Uterus (tissue), 4 donors: ENCODE data around the gene BTBD10. TPM values are rescaled to one million over a fixed set of nuclear protein-coding genes. Genes with fewer than 3 reads are reported as not detected.

Source experiments
- DNase-seq, 2 donors: peaks; one replicate each; pipeline ENCODE4 v3.0.0-alpha.2; 2019 to 2020
- H3K27ac ChIP-seq, 2 donors: fragments of 200-600 bp; sonication (generic); 1 replicate in 1 of 2; 2 replicates in 1 of 2; pipeline ENCODE4 v1.5.1; 2016 to 2018
- H3K27me3 ChIP-seq, 2 donors: fragments of 200-600 bp; sonication (generic); one replicate each; pipeline ENCODE4 v1.5.1; 2018 to 2019; ENCODE audit warnings: control low read depth in 1 of 2
- H3K36me3 ChIP-seq, 2 donors: fragments of 200-600 bp; sonication (generic); one replicate each; pipeline ENCODE4 v1.5.1; 2019; ENCODE audit warnings: control low read depth in 1 of 2
- H3K4me1 ChIP-seq, 2 donors: fragments of 200-600 bp; sonication (generic); one replicate each; pipeline ENCODE4 v1.5.1; 2018 to 2019; ENCODE audit warnings: control low read depth in 1 of 2
- H3K4me3 ChIP-seq, 2 donors: fragments of 200-600 bp; sonication (generic); 1 replicate in 1 of 2; 2 replicates in 1 of 2; pipeline ENCODE4 v1.5.1; 2018 to 2019; ENCODE audit warnings: mild to moderate bottlenecking in 1 of 2
- H3K9me3 ChIP-seq, 2 donors: fragments of 200-600 bp; sonication (generic); one replicate each; pipeline ENCODE4 v1.5.1; 2019; ENCODE audit warnings: control low read depth in 1 of 2
- POLR2A ChIP-seq, 2 donors: fragments of 450-650 bp; IDR thresholded peaks; one replicate each; pipeline ENCODE4 v1.6.1; 2016; ENCODE audit warnings: antibody characterized with exemption in 2 of 2, mild to moderate bottlenecking in 1 of 2, moderate library complexity in 1 of 2
- intact Hi-C: fragments of 100-400 bp; cut with DNase I; formaldehyde crosslinking; loops from one replicate; pipeline ENCODE4 v1.15.1; 2023; ENCODE audit warnings: low total_unique reads
- total RNA-seq, 4 donors: library from RNA; depleted of rRNA in 3 of 4; stranded (reverse); fragments of >200 nt in 3 of 4; gene quantifications; one replicate each; pipeline versions ENCODE4 v1.1.0 to v1.2.4, GENCODE V29; 2014 to 2023
- TF ChIP-seq, protein P1 (sequence below), 4 experiments: fragments of 200-600 bp in 2 of 4; fragments of 450-650 bp in 2 of 4; sonication (generic) in 2 of 4; IDR thresholded peaks; one replicate each; pipeline ENCODE4 v1.5.1; 2016 to 2019; ENCODE audit warnings: antibody characterized with exemption in 4 of 4, mild to moderate bottlenecking in 2 of 4, moderate library complexity in 1 of 4
- donor health status: DM: yes; HTN: yes; CAD: no.

Gene BTBD10
- total RNA-seq, 4 donors from 2014 or later, result 41.2 to 237 (median 76.7) TPM

GRCh38 chr11:13487661-13488030, 24.6 kb upstream of the BTBD10 start:
- intact Hi-C loops, result no loop called here
- no peaks in the 10 kb centered on the region for H3K9me3 ChIP-seq

DNA sequence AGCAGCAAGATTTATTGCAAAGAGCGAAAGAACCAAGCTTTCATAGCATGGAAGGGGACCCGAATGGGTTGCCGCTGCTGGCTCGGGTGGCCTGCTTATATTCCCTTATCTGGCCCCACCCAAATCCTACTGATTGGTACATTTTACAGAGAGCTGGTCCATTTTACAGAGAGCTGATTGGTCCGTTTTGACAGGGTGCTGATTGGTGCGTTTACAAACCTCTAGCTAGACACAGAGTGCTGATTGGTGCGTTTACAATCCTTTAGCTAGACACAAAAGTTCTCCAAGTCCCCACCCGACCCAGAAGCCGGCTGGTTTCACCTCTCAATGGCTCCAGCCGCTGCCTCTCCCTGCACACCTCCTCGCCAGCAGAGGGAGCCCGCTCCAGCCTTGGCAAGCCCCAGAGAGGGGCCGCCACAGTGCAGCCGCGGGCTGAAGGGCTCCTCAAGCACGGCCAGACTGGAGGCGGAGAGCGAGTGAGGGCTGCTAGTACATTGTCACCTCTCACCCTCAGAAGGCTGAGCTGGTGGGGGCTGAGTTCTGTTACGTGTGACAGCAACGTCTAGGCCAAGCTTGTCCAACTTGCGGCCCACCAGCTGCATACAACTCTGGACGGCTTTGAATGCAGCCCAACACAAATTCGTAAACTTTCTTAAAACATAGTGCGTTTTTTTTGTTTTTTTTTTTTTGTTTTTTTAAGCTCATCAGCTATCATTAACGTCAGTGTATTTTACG, 24.1 kb upstream of the BTBD10 start:
- no peaks in the 10 kb centered on the region for H3K4me1 ChIP-seq
- DNase-seq, result peak in 1 of 2 donors; percentile 23
- no peak overlapping the region for H3K27ac ChIP-seq
- H3K27me3 ChIP-seq, result no peaks in the 10 kb centered on the region
- intact Hi-C loops, result no loop called here
- no peaks in the 10 kb centered on the region for H3K36me3 ChIP-seq
- no peak overlapping the region for H3K4me3 ChIP-seq
- TF ChIP-seq, protein P1, sequence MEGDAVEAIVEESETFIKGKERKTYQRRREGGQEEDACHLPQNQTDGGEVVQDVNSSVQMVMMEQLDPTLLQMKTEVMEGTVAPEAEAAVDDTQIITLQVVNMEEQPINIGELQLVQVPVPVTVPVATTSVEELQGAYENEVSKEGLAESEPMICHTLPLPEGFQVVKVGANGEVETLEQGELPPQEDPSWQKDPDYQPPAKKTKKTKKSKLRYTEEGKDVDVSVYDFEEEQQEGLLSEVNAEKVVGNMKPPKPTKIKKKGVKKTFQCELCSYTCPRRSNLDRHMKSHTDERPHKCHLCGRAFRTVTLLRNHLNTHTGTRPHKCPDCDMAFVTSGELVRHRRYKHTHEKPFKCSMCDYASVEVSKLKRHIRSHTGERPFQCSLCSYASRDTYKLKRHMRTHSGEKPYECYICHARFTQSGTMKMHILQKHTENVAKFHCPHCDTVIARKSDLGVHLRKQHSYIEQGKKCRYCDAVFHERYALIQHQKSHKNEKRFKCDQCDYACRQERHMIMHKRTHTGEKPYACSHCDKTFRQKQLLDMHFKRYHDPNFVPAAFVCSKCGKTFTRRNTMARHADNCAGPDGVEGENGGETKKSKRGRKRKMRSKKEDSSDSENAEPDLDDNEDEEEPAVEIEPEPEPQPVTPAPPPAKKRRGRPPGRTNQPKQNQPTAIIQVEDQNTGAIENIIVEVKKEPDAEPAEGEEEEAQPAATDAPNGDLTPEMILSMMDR (IDR thresholded peaks at IDR 0.05), result peak in 1 of 4 experiments; percentile 15
- no peak for TF ChIP-seq POLR2A (IDR thresholded peaks at IDR 0.05)
- no peaks in the 10 kb centered on the region for H3K9me3 ChIP-seq

More at GRCh38 chr11:13487661-13488030, 24.6 kb upstream of the BTBD10 start:
- TF ChIP-seq, protein P1 (IDR thresholded peaks at IDR 0.05), result no peak
- TF ChIP-seq POLR2A (IDR thresholded peaks at IDR 0.05), result no peak
- no peak for DNase-seq
- Histone ChIP-seq H3K36me3 (no peaks in the 10 kb centered on the region), H3K4me3 (no peak overlapping the region), H3K27ac (no peak overlapping the region), H3K4me1 (no peaks in the 10 kb centered on the region), H3K27me3 (no peaks in the 10 kb centered on the region)

GRCh38 chr11:13480198-13480597, 17.2 kb upstream of the BTBD10 start:
- intact Hi-C loops, result no loop called here
- Histone ChIP-seq H3K9me3 (no peaks in the 10 kb centered on the region), H3K36me3 (no peaks in the 10 kb centered on the region), H3K4me3 (no peak overlapping the region), H3K27ac (no peak overlapping the region), H3K4me1 (no peaks in the 10 kb centered on the region), H3K27me3 (no peaks in the 10 kb centered on the region)
- TF ChIP-seq POLR2A (IDR thresholded peaks at IDR 0.05), result no peak
- TF ChIP-seq, protein P1 (IDR thresholded peaks at IDR 0.05), result no peak
- DNase-seq, result no peak

DNA sequence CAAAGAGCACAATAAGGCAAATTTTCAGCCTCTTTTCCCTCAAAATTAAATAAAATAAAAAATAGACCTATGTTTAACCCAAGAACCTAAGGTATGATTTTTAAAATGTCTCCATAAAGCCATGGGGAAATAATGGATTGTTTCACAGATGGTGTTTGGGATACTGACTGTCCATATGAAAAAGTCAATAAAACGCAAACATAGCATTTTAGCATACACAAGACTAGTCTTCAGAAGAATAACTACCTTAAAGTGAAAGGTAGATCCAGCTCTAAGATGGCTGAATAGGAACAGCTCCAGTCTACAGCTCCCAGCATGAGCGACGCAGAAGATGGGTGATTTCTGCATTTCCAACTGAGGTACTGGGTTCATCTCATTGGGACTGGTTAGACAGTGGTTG, 16.7 kb upstream of the BTBD10 start:
- no peaks in the 10 kb centered on the region for H3K9me3 ChIP-seq
- intact Hi-C loops, result no loop called here
- H3K4me1 ChIP-seq, result no peaks in the 10 kb centered on the region
- H3K27ac ChIP-seq, result no peak overlapping the region
- TF ChIP-seq, protein P1 (IDR thresholded peaks at IDR 0.05), result no peak
- TF ChIP-seq POLR2A (IDR thresholded peaks at IDR 0.05), result no peak
- H3K4me3 ChIP-seq, result no peak overlapping the region
- no peaks in the 10 kb centered on the region for H3K27me3 ChIP-seq
- H3K36me3 ChIP-seq, result no peaks in the 10 kb centered on the region
- DNase-seq, result no peak

DNA sequence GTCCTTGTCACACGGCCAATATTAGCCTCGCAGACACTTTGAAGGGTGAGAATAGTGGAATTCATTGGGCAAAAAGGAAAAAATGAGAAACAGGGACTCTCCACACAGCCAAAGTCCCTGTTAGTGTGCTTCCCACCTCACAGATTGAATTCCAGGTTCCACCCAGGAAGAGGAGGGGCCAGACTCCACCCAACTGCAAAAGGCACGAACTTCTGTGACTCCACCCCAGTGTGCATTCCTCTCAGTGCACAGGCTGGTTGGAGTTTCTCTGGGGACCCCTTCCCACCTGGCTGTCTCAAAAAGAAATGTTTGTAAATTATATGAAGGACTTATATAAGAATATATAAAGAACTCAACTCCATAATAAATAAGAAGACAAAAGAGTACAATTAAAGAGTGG, 12.1 kb upstream of the BTBD10 start:
- H3K36me3 ChIP-seq, result no peaks in the 10 kb centered on the region
- TF ChIP-seq, protein P1 (IDR thresholded peaks at IDR 0.05), result no peak
- no peak for TF ChIP-seq POLR2A (IDR thresholded peaks at IDR 0.05)
- no peak overlapping the region for H3K4me3 ChIP-seq
- no peak for DNase-seq
- H3K27ac ChIP-seq, result no peak overlapping the region
- no peaks in the 10 kb centered on the region for H3K4me1 ChIP-seq
- intact Hi-C loops, result no loop called here
- H3K27me3 ChIP-seq, result no peaks in the 10 kb centered on the region
- no peaks in the 10 kb centered on the region for H3K9me3 ChIP-seq
